VCaP (cell line): Measurements from ENCODE around the gene XPO6.

Experiments
- H3K27ac ChIP-seq: fragments of 450-650 bp; 2 replicates; pipeline ENCODE4 v1.5.1; 2017
- CTCF ChIP-seq: fragments of 450-650 bp; conservative IDR thresholded peaks from 2 replicates; pipeline ENCODE4 v1.5.1; 2017; ENCODE audit warnings: mild to moderate bottlenecking, moderate library complexity

XPO6 gene

GRCh38 chr16:28103516-28104170 is 108.1 kb downstream of the XPO6 start:
- H3K27ac ChIP-seq: no peak overlapping the region
- TF ChIP-seq CTCF: no peak

GRCh38 chr16:28101533-28101890 is 110.3 kb downstream of the XPO6 start:
- no peak for TF ChIP-seq CTCF

GRCh38 chr16:28100810-28101532 is 110.8 kb downstream of the XPO6 start:
- TF ChIP-seq CTCF: no peak
- no peak overlapping the region for H3K27ac ChIP-seq

More at GRCh38 chr16:28101533-28101890, 110.3 kb downstream of the XPO6 start:
- no peak overlapping the region for H3K27ac ChIP-seq

- no peak overlapping the region for H3K27ac ChIP-seq
- no peak for TF ChIP-seq CTCF
Observed at GRCh38 chr16:28098959-28099945, 112.5 kb downstream of the XPO6 start.

GRCh38 chr16:28098171-28098958 is 113.4 kb downstream of the XPO6 start:
- H3K27ac ChIP-seq: no peak overlapping the region
- no peak for TF ChIP-seq CTCF

- no peak overlapping the region for H3K27ac ChIP-seq
- TF ChIP-seq CTCF: no peak
Observed at GRCh38 chr16:28096983-28097899, 114.5 kb downstream of the XPO6 start.
